D721Med (cell line): Measurements from ENCODE around the gene SCAP.
A peak's percentile ranks its signal among the peaks of the same experiment; 100 is the strongest.
"Not testable (repeated sequence)": the region's sequence is repeated elsewhere in the genome, so short reads cannot be mapped to it uniquely, and the experiment has no call there.

Experiments used
- DNase-seq: peaks from one replicate; pipeline ENCODE4 v3.0.0; 2011; ENCODE audit warnings: low spot score; ENCODE audit not compliant: insufficient read length
- FAIRE-seq: peaks from 2 replicates; lab custom pipeline; 2011; peaks lifted over from hg19 to GRCh38; lab: Jason Lieb, UNC
- TF ChIP-seq, protein P1 (sequence below): IDR thresholded peaks from 2 replicates; pipeline ENCODE4 v1.5.1; 2012; ENCODE audit warnings: mild to moderate bottlenecking, control low read depth; ENCODE audit not compliant: insufficient read depth; ENCODE audit errors: missing control alignments

SCAP gene

GRCh38 chr3:47370887-47371697 is 104.6 kb downstream of the SCAP start:
- DNase-seq (no peak), FAIRE-seq (no peak)
- TF ChIP-seq, protein P1, sequence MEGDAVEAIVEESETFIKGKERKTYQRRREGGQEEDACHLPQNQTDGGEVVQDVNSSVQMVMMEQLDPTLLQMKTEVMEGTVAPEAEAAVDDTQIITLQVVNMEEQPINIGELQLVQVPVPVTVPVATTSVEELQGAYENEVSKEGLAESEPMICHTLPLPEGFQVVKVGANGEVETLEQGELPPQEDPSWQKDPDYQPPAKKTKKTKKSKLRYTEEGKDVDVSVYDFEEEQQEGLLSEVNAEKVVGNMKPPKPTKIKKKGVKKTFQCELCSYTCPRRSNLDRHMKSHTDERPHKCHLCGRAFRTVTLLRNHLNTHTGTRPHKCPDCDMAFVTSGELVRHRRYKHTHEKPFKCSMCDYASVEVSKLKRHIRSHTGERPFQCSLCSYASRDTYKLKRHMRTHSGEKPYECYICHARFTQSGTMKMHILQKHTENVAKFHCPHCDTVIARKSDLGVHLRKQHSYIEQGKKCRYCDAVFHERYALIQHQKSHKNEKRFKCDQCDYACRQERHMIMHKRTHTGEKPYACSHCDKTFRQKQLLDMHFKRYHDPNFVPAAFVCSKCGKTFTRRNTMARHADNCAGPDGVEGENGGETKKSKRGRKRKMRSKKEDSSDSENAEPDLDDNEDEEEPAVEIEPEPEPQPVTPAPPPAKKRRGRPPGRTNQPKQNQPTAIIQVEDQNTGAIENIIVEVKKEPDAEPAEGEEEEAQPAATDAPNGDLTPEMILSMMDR = peak; percentile 19

DNA sequence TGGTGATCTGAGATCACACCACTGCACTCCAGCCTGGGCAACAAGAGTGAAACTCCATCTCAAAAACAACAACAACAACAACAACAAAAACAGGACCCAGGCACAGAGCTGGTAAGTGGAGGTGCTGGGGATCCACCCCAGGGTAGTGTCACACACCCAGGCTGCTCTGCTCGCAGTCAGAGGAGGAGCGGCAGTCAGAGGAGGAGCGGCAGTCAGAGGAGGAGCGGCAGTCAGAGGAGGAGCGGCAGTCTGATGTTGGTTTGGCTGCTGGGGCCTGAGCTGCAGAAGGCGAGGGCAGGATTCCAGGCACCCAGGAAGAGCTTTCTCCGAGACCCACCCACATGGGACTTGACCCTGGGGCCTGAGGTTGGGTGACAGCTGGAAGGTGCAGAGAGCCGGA is 105.7 kb downstream of the SCAP start:
- DNase-seq = not testable (repeated sequence)

DNA sequence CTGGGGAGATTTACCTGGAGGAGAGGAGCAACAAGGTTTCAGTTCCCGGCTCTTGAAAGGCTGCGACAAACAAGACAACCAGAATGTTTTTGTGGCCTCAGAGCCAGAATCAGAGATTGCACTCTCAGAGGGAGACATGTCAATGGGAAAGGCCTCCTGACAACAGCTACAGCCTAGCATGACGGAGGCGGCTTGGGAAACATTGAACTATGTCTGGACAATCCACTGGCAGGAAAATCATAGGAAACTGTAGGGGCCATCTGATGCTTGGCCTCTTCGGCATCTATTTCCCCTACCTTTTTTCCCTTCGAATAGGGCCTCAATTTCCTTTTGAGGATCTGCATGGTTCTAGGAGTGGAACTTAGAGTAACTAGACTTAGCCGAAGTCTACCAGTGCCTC is 108.1 kb downstream of the SCAP start:
- DNase-seq (no peak), FAIRE-seq (no peak)
- TF ChIP-seq, protein P1 = no peak

More for the DNA sequence above, 105.7 kb downstream of the SCAP start:
- FAIRE-seq = not testable (repeated sequence)

- TF ChIP-seq, protein P1 = no peak
- FAIRE-seq (no peak), DNase-seq (no peak)
Observed at GRCh38 chr3:47366833-47367232, 108.9 kb downstream of the SCAP start.

GRCh38 chr3:47365213-47366153 is 110.3 kb downstream of the SCAP start:
- TF ChIP-seq, protein P1 = no peak
- FAIRE-seq = no peak
- DNase-seq = no peak
